ENCODE data around the gene ADAMTS17.

Gene ADAMTS17

GRCh38 chr15:100174159-100174903, 167.4 kb downstream of the ADAMTS17 start:
- Mint-ChIP-seq H3K9me3 (peaks cover 17% of the 10 kb centered on the region), H3K4me1 (no peaks in the 10 kb centered on the region), H3K36me3 (ENCODE audit: low read depth) (no peaks in the 10 kb centered on the region), H3K4me3 (no peak overlapping the region), H3K27me3 (ENCODE audit: low read depth) (peaks cover 3% of the 10 kb centered on the region), H3K27ac (no peak overlapping the region)
- no peak for TF ChIP-seq CTCF (IDR thresholded peaks at IDR 0.05; ENCODE audit: unreplicated experiment in 3 of 3)

GRCh38 chr15:100172356-100173024, 169.3 kb downstream of the ADAMTS17 start:
- TF ChIP-seq CTCF (IDR thresholded peaks at IDR 0.05; ENCODE audit: unreplicated experiment in 3 of 3) = no peak
- peaks cover 10% of the 10 kb centered on the region for H3K9me3 Mint-ChIP-seq
- peaks cover 9% of the 10 kb centered on the region for H3K4me1 Mint-ChIP-seq
- peaks cover 10% of the 10 kb centered on the region for H3K27me3 Mint-ChIP-seq (ENCODE audit: low read depth)
- H3K4me3 Mint-ChIP-seq = no peak overlapping the region
- H3K27ac Mint-ChIP-seq = no peak overlapping the region
- no peaks in the 10 kb centered on the region for H3K36me3 Mint-ChIP-seq (ENCODE audit: low read depth)

- H3K4me1 Mint-ChIP-seq = peaks cover 11% of the 10 kb centered on the region
Observed at GRCh38 chr15:100171411-100171810, 170.4 kb downstream of the ADAMTS17 start.

GRCh38 chr15:100170291-100171210, 171.2 kb downstream of the ADAMTS17 start:
- Mint-ChIP-seq H3K27ac (no peak overlapping the region), H3K9me3 (peaks cover 3% of the 10 kb centered on the region), H3K36me3 (ENCODE audit: low read depth) (no peaks in the 10 kb centered on the region), H3K4me1 (peaks cover 11% of the 10 kb centered on the region), H3K27me3 (ENCODE audit: low read depth) (peaks cover 12% of the 10 kb centered on the region), H3K4me3 (no peak overlapping the region)
- no peak for TF ChIP-seq CTCF (IDR thresholded peaks at IDR 0.05; ENCODE audit: unreplicated experiment in 3 of 3)

More at GRCh38 chr15:100171411-100171810, 170.4 kb downstream of the ADAMTS17 start:
- Mint-ChIP-seq H3K4me3 (no peak overlapping the region), H3K9me3 (peaks cover 6% of the 10 kb centered on the region), H3K27me3 (ENCODE audit: low read depth) (peaks cover 10% of the 10 kb centered on the region), H3K27ac (no peak overlapping the region), H3K36me3 (ENCODE audit: low read depth) (no peaks in the 10 kb centered on the region)
- no peak for TF ChIP-seq CTCF (IDR thresholded peaks at IDR 0.05; ENCODE audit: unreplicated experiment in 3 of 3)

- Mint-ChIP-seq H3K9me3 (peaks cover 3% of the 10 kb centered on the region), H3K27ac (no peak overlapping the region), H3K36me3 (ENCODE audit: low read depth) (no peaks in the 10 kb centered on the region), H3K27me3 (ENCODE audit: low read depth) (peaks cover 13% of the 10 kb centered on the region), H3K4me1 (peaks cover 11% of the 10 kb centered on the region), H3K4me3 (no peak overlapping the region)
- no peak for TF ChIP-seq CTCF (IDR thresholded peaks at IDR 0.05; ENCODE audit: unreplicated experiment in 3 of 3)
Observed at GRCh38 chr15:100169615-100170290, 172.0 kb downstream of the ADAMTS17 start.

All from nephron (organoid).